Fibroblast of lung (primary cell): Measurements from ENCODE around the gene TMEM203.

Experiments
- EZH2 ChIP-seq: IDR thresholded peaks from 2 replicates; pipeline ENCODE4 v1.5.1; 2012; ENCODE audit warnings: low read length, control low read depth, mild to moderate bottlenecking; ENCODE audit errors: missing control alignments
- TF ChIP-seq, protein P1 (sequence below), 2 donors: IDR thresholded peaks in 1 of 2; conservative IDR thresholded peaks in 1 of 2; 1 replicate in 1 of 2; 2 replicates in 1 of 2; pipeline ENCODE4 v1.5.1; 2011 to 2012; ENCODE audit warnings: low read length in 2 of 2, control low read depth in 1 of 2, inconsistent platforms in 1 of 2, low read depth in 1 of 2, mild to moderate bottlenecking in 1 of 2

- TF ChIP-seq, protein P1, sequence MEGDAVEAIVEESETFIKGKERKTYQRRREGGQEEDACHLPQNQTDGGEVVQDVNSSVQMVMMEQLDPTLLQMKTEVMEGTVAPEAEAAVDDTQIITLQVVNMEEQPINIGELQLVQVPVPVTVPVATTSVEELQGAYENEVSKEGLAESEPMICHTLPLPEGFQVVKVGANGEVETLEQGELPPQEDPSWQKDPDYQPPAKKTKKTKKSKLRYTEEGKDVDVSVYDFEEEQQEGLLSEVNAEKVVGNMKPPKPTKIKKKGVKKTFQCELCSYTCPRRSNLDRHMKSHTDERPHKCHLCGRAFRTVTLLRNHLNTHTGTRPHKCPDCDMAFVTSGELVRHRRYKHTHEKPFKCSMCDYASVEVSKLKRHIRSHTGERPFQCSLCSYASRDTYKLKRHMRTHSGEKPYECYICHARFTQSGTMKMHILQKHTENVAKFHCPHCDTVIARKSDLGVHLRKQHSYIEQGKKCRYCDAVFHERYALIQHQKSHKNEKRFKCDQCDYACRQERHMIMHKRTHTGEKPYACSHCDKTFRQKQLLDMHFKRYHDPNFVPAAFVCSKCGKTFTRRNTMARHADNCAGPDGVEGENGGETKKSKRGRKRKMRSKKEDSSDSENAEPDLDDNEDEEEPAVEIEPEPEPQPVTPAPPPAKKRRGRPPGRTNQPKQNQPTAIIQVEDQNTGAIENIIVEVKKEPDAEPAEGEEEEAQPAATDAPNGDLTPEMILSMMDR (conservative IDR thresholded peaks at IDR 0.05 in 1 of 2, IDR thresholded peaks at IDR 0.05 in 1 of 2; ENCODE audit: low read depth in 1 of 2, low read length in 2 of 2) = no peak
- no peak for TF ChIP-seq EZH2
These were observed 19.6 kb upstream of the TMEM203 start, which contains the start of gene CYSRT1 for GRCh38 chr9:137224830-137225694.
